M059J (cell line): Measurements from ENCODE around the gene PNPLA2. TPM values are rescaled to one million over a fixed set of nuclear protein-coding genes. Genes with fewer than 3 reads are reported as not detected.

Experiments
- DNase-seq: peaks from one replicate; pipeline ENCODE4 v3.0.0-alpha.2; 2012; ENCODE audit warnings: low read depth
- total RNA-seq: library from RNA; depleted of rRNA; stranded (reverse); fragments of >200 nt; shearing (Covaris generic); gene quantifications from 2 replicates; pipeline ENCODE4 v1.2.3, GENCODE V29; 2014; rRNA removed

Gene PNPLA2, protein sequence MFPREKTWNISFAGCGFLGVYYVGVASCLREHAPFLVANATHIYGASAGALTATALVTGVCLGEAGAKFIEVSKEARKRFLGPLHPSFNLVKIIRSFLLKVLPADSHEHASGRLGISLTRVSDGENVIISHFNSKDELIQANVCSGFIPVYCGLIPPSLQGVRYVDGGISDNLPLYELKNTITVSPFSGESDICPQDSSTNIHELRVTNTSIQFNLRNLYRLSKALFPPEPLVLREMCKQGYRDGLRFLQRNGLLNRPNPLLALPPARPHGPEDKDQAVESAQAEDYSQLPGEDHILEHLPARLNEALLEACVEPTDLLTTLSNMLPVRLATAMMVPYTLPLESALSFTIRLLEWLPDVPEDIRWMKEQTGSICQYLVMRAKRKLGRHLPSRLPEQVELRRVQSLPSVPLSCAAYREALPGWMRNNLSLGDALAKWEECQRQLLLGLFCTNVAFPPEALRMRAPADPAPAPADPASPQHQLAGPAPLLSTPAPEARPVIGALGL
- total RNA-seq = 27.8 and 50.0 TPM in 2 replicates

DNA sequence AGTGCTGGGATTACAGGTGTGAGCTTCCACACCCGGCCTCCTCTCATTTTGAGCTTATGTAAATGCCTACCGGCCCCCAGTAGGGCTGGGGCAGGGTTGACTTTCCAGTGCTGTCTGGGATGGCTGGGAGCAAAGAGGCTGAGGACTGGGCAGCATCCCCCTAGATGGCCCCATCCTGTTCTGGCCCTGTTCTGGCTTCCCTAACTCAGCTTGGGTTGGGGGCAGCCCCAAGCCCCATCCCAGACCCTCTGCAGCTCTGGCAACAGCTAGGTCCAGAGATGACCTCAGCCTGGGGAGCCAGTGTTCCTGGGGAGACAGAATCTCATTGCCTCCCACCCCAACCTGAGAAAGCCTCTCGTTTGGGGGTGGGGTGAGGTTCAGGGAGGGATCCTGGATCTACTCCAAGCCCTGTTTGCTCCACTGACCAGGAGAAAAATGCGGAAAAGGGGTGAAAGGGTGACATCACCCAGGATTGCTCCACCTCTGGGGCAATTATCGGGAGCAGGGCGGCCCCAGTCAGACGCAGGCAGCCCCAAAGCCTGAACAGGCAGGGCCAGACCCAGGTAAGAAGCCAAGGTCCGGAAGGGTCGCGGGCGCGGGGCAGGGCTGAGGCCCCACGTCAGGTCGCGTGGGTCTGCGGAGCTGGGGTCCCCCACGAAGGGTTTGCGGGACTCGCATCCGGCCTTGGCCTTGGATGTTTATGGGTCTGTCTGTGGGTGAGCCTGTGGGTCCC lies at the start of gene PNPLA2:
Gene PNPLA2 (plus strand): TSS at position 519 of the 733 bp plus-strand sequence. CDS start 805 bp downstream, outside the sequence.
- DNase-seq = peak; percentile 60

DNA sequence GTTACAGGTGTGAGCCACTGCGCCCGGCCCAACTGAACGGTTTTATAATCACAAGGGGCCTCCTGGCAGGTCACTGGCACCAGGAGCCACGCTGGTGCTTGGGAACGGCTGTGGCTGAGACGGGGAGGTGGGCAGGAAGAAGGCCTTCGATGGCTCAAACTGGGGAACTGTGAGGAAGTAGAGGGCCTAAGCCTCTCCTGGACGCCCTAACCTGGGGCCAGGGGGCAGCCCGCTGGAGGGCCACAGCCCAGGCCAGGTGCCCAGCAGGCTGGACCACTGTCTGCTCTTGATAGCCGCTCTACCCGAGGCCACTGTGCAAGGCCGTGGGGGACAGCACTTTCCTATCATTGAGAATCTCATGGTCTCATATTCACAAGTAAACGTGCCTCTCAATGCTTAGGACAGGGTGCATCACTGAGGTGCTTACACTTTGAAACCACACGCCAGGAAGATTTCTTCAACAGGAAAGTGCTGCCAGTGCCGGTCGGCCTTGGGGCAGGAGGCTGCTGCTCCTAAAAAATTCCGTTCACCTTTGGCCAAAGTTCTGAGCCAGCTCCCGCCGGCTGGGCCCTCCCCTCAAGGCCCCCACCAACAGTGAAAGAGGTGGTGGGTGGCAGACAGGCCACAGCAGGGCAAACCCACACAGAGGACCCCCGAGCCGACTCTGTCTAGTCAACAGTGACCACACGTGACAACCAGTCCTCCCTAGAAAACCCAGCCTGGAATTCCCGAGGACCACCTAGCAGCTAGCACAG lies 48.6 kb upstream of the PNPLA2 start:
- no peak for DNase-seq

DNA sequence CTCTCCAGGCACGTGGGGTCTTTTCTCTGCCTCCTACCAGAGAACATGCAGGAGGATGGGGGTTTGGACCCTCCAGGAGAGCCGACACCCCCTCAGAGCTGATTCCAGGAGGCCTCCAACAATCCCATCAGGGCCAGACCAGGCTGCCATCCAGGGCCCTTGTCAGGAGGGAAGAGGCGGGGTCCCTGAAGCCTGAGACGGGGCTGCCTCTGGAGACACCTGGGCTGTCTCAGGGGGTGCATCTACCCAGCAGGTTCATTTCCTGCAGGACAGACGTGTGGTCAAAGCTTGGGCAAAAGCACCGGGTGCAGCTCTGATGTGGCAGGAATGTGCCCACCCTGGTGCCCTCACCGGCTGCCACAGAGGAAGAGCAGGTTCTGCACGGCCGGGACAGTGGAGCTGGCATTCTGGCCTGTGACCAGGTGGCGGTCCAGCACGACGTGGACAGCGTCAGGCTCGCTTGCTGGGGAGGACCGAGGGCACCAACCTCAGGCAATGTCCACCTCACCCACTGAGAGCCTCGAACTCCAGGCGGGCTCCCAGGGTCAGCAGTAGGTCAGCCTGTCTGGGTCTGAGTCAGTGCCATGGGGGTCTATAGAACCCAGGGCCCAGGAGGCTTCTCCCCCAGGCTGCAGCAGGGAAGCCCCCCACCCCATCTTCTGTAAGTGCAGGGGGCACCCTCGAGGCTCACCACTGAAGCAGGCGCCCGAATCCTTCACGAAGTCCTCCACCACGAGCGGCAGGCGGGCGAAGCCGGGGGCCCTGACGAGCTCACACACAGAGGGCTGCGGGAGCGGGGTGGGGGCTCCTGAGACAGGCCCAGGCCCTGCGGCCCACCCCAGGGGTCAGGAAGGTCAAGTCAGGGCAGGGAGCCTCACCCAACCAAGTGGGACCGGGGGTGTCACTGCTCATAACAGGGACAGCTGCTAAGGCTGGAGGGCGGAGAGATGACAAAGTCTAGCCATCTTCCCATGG lies 47.8 kb upstream of the PNPLA2 start:
- no peak for DNase-seq

DNA sequence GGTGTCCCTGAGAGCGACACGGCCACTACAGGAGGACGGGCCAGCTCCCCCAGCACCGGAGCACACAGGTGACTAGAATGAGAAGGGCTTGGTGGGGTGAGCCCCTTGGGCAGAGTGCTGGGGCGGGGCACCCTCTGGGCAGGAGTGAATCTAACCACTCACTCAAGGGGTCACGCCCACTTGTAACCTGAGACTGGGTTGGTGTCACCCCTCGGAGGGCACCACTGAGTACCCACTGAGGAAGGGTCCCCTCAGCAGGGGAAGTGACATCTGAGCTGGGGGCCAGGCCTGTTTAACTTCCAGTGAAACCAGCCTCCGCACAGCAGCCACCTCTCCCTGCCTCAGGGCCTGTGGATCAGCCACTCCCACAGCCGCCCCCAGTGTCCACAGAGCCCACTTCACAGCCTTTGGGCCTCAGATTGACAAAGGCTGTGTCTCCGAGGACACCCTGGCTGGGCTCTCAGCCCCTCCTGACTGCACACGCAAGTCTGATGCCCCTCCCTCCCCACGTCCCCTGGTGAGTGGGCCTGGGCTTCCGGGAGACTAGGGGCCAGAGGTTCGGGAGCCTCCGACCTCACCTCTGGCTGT lies 47.0 kb upstream of the PNPLA2 start:
- DNase-seq = no peak

DNA sequence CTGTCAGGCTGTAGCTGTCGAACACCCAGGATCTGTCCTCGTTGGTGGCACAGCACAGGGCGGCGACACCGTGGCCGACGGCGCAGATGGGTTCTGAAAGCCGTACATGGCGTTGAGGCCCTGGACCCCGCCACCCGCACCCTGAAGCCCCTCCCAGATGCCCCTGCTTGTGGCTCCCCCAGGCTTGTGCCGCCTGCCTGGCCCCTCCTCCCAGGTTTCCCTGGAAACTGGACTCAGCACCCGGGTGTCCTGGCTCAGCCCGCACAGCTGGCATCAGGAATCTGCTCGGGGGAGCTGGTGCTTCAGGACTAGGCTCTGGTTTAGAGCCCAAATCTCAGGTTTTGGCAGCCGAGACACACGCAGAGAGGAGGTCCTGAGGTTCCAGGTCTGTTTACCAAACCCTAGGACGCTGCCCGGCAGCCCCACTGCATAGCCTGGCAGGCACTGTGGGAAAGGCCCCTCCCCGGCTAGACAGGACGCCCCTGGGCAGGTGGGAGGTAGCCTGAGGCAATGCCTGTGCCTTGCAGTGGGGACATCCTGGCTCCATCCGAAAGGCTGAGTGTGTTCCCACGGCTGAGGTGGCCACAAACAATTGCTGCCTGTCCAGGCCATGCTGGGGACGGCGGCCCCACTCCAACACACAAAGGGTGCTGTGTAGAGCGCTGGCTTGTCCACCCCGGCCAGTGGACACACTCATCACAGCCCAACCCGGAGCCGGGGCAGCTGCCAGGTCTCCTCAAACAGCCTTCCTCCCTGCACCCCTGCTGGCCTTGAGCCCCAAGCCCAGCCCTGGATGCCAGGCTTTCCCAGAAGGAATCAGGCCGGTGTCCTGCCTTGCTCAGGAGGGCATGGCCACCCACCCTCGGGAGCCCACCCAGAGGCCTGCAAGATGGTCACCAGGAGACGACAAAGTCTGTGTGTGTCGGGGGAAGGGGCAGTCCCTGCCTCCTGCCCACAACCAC lies 46.0 kb upstream of the PNPLA2 start:
- DNase-seq = no peak

DNA sequence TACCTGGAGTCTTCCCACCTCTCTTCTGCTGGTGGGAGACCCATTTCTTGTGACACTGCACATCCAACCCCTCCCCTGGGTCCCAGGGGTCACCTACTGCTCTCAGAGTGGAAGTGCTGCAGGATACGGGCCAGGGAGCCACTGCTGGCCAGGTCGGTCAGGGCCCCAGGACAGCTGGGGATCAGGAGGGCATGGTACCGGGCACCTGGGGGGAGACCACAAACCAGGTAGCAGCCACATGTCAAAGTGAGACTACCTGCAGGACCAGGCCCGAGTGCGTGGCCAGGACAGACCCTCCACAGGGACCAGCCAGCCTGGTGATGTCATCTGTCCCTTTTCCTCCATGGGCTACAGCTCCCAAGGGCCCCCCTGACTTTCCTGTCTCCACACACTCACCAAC lies 45.3 kb upstream of the PNPLA2 start:
- DNase-seq = no peak

DNA sequence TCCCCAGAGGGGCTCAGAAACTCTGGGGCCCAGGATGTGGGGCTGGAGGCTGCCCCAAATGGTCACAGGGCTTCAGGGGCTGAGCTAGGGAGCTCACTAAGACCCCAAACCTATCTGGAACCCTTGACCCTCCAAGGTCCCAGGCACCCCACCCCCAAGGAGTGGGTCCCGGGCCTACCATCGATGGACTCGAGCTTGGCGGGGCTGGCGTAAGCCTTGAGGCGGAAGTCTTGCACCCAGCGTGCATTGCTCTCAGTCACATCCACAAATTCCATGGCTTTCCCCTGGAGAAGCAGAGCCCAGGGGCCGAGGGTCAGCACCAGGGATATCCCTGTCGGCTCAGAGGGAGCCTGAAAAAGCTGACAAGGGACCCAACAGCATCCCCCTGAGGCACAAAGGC lies 44.9 kb upstream of the PNPLA2 start:
- no peak for DNase-seq

DNA sequence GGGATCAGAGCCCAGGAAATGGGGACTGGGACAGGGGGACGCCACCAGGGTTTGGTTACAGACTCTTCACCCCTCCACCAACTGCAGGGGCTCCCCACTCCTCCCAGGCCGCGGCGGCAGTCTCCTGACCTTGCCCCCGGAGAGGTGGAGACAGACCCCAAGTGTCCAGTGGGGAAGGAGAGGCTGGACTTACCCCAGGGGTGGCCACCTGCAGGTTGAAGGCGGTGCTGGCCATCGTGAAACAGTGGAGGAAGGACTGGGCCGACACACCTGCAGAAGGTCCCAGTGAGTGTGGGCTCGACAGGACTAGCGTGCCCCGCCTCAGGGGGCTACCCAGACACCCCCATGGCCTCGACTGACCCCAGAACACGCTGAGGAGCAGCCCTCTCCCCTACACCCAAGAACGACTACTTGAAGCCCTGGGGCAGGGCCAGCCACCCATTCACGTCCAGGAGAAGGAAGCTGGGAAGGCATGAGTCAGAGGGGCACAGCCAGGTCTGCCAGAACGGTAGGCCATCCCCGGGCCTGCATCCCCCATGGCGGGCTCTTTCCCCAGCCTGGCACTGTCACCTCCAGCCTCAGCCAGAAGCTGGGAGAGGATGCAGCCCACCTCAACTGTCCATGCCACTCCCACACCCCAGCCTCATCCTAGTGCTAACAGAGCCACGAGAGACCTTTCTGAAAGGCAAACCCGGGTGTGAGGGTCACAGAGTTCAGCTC lies 43.7 kb upstream of the PNPLA2 start:
- peak; percentile 72 for DNase-seq

DNA sequence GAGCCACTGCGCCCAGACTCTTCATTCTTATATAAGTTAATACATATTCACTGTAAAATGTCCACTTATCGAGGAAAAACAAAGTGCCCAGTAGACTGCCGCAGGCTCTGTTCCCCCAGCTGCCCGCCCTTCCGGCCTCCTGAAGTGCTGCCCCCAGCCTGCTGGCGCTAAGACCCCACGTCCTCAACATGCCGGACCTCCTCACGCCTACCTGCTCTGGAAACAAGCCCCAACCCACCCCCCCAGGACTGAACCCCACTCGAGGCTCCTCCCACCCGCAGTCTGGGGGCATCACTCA lies 42.5 kb upstream of the PNPLA2 start:
- DNase-seq = no peak

DNA sequence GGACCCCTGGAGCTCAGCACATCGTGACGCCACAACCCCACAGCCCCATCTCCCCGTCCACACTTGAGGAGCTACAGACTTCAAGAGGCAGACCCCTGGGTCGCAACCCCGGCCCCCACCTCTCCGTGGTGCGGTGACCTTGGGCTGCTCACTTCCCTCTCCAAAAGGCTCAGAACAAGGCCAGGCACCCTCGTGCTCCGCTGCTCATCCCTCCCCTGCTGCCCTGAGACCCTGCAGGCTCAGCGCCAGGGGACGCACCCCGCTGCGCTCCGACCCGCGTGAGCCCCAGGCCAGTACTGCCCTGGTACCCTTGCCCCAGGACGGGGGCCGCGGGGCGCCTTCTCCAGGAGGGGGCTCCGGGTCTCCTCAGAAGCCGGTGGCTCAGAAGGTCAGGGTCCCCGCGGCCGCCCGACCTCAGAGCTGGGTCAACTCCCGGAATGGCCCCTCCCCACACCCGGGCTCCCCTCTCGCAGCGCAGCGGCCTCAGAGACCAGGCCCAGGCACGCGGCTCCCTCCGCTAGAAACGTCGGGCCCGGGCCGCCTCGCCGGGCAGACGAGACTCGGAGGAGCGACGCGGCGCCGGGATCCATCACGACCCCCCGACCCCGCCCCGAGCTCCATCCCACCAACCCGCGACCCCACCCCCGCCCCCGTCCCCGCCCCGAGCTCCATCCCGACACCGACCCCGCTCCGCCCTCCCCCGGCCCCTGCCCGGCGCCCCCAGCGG lies 42.0 kb upstream of the PNPLA2 start:
- peak; percentile 31 for DNase-seq

DNA sequence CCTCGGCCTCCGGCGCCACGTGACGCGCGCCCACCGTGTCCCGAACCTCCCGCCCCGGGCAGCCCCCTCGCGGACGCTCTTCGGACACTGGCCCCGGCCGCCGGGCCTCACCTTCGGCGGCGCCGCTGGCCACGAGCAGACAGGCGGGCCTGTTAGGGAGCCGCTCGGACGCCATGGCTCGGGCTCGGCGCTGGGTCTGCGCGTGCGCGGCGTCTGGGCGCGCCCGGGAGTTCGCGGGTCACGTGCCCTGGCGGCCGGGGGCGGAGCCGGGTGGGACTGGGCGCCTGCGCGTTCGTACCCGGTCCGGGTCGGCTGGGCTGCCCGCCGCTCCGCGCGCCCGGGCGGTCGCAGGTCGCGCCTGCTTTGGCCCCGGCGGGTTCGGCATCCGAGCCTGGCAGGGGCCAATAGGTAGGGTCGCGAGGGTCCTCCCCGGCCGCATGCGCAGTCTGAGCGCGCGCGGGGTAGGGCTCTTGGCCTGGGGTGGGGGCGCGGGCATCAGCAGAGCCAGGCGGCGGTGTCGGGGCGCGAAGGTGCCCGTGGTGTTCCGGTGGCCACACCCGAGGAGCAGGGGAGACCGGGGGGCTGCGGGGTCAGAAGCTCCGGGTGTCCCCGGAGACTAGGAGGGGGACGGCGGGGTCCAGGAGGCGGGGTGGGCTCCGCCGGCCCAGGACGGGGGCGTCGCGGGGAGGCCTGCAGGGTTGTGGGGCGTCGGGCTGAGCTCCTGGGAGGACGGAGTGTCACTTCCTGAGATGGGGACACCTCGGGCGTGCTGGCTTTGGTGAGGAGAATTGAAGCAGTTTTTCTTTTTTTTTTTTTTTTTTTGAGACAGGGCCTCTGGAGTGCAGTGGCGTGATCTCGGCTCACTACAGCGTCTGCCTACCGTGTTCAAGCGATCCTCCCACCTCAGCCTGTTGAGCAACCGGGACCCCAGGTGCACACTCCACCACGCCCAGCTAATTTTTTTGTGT lies 41.1 kb upstream of the PNPLA2 start, which contains the start of gene GATD1:
Gene GATD1 (minus strand): TSS at position 200 of the 968 bp plus-strand sequence. CDS start 25 bp downstream, at position 175.
- peak; percentile 82 for DNase-seq

DNA sequence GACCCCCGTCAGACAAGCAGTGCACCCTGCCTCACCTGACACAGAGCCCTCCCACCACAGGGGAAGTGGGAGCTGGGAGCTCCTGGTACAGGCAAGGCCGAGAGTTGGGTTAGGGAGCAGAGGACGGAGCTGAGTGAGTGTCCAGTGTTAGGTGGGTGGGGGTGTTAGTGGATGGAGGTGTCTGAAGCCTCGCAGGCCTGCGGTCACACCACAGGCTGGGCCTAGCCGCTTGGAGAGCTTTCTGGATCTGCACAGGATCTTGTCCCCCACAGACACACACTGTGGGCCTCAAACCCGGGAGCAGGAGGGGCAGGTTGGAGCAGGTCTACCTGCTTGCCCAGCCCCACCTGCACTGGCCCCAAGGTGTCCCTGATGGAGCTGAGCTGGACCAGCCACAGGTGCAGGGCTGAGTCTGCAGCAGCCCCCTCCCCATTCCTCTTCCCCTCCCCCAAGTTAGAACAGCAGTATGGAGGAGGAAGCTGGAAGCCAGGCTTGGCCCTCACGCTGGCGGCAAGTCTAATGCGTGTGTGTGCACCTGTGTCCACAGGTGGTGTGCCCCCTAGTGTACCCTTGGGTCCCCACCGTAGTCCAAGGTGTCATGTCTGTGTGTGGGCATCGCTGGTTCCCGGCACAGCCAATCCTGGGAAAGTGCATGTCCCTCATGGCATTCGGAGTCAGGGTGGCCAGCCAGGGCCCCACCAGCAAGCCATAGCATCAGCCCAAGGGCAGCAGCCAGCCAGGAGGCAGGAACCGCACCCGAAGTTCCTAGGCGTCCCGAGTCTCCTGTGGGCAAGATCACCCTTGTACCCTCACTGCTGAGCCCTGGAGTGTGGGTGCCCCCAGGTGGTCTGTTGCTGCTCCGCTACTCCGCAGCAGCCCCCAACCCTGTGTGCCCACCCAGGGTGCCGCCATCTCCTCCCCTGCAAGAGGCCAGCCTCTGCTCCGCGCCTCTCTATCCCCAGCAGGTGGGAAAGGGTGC lies 39.4 kb upstream of the PNPLA2 start:
- no peak for DNase-seq

DNA sequence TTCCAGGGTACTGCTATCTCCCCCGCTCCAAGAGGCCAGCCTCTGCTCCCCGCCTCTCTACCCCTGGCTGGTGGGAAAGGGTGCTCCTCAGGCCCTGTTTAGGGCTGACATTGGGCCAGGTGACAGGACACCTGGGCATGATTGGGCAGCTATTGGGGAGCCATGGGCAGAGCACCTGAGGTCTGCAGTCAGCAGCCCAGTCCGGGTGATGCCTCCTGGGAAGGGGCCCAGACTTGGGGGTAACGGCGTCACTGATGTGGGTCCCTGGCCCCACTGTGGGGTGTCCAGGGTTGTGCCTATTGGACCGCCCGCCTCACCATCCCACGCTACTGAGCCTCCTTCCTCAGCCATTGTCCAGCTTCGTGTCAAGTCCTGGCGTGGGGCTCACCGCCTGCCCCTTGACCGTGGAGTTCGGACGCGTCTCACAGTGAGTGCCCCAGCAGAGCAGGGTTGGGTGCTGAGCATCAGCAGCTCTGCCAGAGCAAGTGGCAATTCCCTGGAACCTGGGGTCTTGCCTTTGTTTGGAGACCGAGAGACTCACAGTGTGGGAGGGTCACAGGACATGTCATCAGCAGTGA lies 38.7 kb upstream of the PNPLA2 start:
- DNase-seq = no peak

DNA sequence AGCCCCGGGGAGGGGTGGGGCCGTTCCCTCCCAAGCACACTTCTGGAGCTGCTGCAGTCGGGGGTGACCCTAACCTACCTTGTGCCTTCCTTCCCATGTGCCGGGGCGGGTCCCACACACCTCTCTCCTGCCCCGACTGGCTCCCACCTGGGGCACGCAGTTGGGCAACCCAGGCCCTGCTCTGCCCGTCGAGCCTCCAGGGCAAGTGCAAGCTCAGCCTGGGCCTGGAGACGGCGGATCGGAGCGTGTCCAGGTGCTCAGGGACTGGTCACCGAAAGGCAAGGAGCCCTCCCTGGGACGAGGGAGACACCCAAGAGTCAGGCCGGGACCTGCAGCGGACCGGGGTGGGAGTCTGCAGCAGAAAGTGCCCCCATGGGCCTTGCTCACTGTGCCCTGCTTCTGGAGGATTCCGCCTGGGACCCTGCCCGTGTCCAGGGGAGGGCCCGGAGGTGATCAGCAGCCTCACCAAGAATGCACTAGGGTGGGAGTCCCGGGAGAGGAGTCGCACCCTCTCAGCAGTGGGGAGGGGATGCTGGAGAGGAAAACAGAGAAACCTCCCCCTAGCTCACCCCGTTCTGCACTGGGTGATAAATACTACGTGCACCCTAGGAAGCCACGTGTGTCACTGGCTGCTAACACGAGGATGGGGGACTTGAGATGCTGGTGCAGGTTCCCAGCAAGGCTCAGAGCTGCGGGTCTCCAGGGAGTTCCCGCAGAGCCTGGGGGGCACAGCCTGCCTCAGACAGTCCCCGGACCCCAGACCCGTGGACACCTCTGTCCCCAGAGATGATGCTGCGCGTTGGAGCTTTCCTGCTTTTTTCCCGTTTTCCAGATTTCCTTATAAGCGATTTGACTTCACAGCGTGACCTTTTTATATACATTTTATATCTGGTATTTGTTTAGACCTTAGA lies 36.2 kb upstream of the PNPLA2 start:
- no peak for DNase-seq
